ENCODE data around the gene DCLK1.

Gene DCLK1

GRCh38 chr13:36131222-36131930 is at the start of gene DCLK1:
Gene DCLK1 (minus strand): TSS chr13:36131382.
- DNase-seq: no peak

GRCh38 chr13:36175621-36176020 is 44.4 kb upstream of the DCLK1 start:
- DNase-seq: no peak

DNA sequence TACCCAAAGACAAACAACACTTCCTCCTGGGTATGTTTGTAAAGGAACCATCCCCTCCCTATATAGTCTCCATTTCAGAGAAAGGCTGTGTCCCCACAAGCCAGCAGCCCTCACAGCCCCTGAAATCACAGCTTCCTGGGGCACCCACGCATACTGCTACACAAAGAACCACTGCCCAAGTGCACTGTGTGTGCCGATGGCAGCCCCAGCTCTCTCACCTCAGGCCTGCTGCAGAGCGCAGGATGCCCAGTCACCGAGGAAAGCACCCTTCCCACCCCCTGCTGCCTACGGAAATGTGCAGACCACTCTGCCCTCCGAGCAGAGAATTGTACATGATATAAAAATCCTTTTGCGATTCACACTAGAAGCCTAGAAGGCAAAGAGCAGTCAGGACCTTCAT is 43.7 kb upstream of the DCLK1 start:
- no peak for DNase-seq

- DNase-seq: no peak
Observed at GRCh38 chr13:36173571-36174322, 42.6 kb upstream of the DCLK1 start.

GRCh38 chr13:36166046-36166445 is 34.9 kb upstream of the DCLK1 start:
- no peak for DNase-seq

DNA sequence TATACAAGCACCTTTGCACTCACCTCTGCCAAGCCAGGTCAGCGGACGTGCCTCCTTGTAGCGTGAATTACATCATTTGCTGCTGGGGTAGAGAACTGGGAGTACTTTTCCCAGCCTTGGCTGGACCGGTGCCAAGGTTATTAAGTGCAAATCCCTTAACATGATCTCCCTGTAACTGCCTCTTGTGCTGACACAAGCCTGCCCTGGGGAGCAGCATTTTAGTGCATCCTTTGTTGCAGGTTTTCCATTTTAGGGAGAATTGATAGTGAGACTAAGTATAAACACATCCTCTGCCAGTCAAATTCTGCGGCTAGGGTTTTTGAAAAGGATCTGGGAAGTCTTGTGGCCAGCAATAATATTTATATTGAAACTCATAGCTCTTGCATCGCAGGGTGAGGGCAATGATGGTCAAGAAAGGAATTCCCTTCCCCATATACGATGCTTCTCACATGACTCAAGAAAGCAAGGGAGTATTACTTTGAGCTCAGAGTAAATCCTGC is 32.7 kb upstream of the DCLK1 start:
- DNase-seq: no peak

DNA sequence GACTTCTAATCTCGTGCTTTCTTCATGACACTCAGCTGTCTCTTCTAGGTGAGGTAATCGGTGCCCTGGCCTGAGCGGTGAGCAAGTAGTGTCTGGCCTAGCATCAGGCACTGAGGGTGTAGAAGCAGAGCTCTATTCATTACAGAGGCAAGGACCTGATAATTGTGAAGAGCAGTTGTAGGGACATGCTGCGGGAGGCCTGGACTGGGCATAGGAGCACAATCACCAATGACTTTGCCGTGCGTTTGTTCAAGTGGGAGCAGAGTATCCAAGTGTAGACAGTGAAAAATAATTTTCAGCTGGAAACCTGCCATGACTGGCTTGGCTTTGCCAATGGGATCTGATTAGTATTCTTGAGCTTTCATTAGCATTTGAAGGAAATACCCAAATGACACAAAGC is 32.1 kb upstream of the DCLK1 start:
- no peak for DNase-seq

- DNase-seq: no peak
Observed at GRCh38 chr13:36160297-36160696, 29.1 kb upstream of the DCLK1 start.

- no peak for DNase-seq
Observed at GRCh38 chr13:36158611-36159010, 27.4 kb upstream of the DCLK1 start.

- DNase-seq: no peak
Observed at GRCh38 chr13:36157480-36157879, 26.3 kb upstream of the DCLK1 start.

GRCh38 chr13:36154567-36155291 is 23.5 kb upstream of the DCLK1 start:
- no peak for DNase-seq

GRCh38 chr13:36151591-36151990 is 20.4 kb upstream of the DCLK1 start:
- DNase-seq: no peak

DNA sequence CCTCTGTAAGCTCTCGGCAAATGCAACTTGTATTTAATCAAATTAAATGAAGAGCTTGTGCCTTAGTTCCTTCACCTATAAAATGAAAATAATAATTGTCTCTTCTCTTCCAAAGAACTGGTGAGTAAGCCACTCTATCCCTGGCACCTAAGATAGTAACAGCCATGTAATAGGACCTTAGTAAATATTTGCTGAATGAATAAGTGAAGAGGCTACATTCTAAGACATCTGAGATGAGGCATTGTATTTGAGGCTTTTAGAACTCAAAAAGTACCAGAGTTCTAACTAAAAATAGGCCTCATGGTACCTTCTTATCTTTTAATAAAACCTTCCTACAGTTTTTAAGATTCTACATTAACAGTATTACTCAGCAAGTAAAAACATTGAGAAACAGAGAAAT is 17.3 kb upstream of the DCLK1 start:
- DNase-seq: no peak

GRCh38 chr13:36147330-36147729 is 16.1 kb upstream of the DCLK1 start:
- DNase-seq: no peak

- DNase-seq: no peak
Observed at GRCh38 chr13:36146511-36147269, 15.5 kb upstream of the DCLK1 start.

GRCh38 chr13:36143738-36144137 is 12.6 kb upstream of the DCLK1 start:
- DNase-seq: no peak

DNA sequence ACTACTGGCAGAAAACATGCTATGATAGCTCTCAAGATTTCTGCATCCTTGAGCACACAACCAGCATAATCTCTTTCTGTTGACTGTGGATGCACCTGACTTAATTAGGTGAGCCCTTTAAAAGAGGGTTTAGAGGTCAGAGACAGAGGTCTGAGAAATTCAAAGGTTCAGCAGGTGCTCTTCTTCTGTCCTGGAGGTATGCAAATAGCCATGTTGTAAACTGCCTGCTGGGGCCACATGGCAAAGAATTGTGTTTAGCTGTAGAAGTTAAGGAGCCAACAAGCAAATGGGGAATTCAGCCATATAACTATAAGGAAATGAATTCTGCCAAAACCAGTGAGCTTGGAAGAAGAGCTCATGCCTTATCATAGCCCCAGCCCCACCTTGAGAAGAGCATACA is 11.6 kb upstream of the DCLK1 start:
- no peak for DNase-seq

DNA sequence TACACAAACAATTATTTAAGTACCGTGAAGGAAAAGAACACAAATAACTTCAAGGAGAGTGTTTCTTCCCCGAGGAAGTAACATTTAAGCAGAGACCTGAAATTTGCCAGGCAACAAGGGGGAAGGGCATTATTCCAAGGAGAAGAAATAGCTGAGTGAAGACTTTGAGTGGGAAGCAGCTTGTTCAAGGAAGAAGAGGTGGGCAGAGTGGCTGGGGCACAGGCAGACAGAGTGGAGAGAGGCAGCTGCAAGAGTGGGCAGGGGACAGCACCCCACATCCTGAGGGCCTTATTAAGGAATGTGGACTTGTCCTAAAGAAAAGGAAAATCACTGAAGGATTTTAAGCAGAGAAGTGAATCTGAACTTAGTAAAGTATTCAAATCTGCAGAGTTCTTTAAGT is 4.7 kb upstream of the DCLK1 start:
- DNase-seq: no peak

- no peak for DNase-seq
Observed at GRCh38 chr13:36134632-36135031, 3.5 kb upstream of the DCLK1 start.

DNA sequence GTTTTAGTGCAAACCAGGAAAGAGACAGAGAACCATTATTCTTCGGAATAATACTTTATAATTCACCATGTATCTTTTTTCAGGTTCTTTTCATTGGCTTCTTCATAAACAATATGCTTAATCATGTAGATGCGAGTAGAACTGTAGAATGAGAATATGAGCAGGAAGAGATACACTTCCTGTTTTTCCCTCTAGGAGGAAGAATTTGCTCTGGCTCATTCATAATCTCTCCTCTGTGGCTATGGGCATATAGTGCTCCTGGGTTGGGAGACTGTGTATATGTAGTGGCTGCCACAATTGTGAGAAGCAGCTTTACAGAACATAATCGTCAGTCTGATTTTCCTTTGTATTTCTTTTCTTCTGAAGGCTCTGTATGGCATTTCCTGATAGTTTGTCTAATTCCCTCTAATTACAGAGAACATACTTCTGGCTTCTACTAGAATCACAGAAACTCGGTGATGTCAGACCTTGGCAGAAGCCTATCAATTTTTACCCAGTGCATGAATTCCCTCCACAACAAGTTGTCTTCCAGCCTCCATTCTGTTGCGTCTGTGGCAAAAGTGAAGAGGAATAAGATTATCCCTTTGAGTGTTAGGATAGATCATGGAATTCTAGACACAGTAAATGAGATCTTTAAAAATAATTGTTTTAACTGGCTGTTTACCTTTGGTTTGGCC is 2.9 kb upstream of the DCLK1 start:
- DNase-seq: no peak

GRCh38 chr13:36132376-36132775 is 1.2 kb upstream of the DCLK1 start:
- DNase-seq: no peak

DNA sequence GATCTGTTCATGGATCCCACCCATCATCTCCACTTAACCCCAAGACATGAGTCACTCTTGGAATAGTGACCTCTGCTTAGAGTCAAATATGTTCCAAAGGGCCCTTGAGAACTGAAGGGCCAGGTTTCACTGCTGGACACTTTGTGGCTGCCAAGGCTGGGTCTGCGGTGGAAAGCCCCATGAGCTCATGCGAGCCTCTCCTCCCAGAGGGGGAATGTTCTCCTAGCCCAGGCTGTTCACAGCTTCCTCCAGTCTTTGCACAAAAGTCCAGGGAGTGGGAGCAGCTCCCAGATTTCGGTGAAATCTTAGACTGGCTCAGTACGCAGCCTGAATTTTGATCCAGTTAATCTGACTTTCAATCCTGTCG is 732 bp upstream of the DCLK1 start:
- DNase-seq: no peak

Data from activated CD8-positive, alpha-beta memory T cell treated with anti-CD3 and anti-CD28 coated beads, Interleukin-2, amount 50 U/mL, for 48 hours (primary cell).